RWPE2 (cell line): ENCODE results near the gene GPC4.

Experiments used
- ATAC-seq: fragments of 200-7000 bp; cut with Tn5 transposase; 3 replicates; pipeline ENCODE4 v1.9.1; 2021; ENCODE audit warnings: low read depth
- DNase-seq: peaks from one replicate; pipeline ENCODE4 v3.0.0-alpha.2; 2020; ENCODE audit warnings: low spot score
- H3K27ac ChIP-seq: fragments of 450-650 bp; 2 replicates; pipeline ENCODE4 v1.5.1; 2017; ENCODE audit warnings: mild to moderate bottlenecking; ENCODE audit not compliant: poor library complexity, severe bottlenecking
- H3K27me3 ChIP-seq: fragments of 250-450 bp; sonication (Bioruptor Pico); 2 replicates; pipeline ENCODE4 v1.5.1; 2021; ENCODE audit warnings: mild to moderate bottlenecking, moderate library complexity; ENCODE audit not compliant: insufficient read depth, poor library complexity, severe bottlenecking
- H3K36me3 ChIP-seq: fragments of 250-450 bp; sonication (Bioruptor Pico); 2 replicates; pipeline ENCODE4 v1.5.1; 2020; ENCODE audit warnings: low read depth, mild to moderate bottlenecking, moderate library complexity
- H3K4me1 ChIP-seq: fragments of 250-450 bp; sonication (Bioruptor Pico); 2 replicates; pipeline ENCODE4 v1.5.1; 2021; ENCODE audit warnings: mild to moderate bottlenecking, moderate library complexity; ENCODE audit not compliant: insufficient read depth, poor library complexity, severe bottlenecking
- H3K4me3 ChIP-seq: fragments of 250-450 bp; sonication (Bioruptor Pico); 2 replicates; pipeline ENCODE4 v1.5.1; 2021; ENCODE audit warnings: mild to moderate bottlenecking, moderate library complexity; ENCODE audit not compliant: severe bottlenecking
- H3K9me3 ChIP-seq: fragments of 250-450 bp; sonication (Bioruptor Pico); 2 replicates; pipeline ENCODE4 v1.5.1; 2021; ENCODE audit warnings: mild to moderate bottlenecking, moderate library complexity; ENCODE audit not compliant: severe bottlenecking
- TF ChIP-seq, protein P1 (sequence below): fragments of 450-650 bp; IDR thresholded peaks from one replicate; pipeline ENCODE4 v1.5.1; 2017; ENCODE audit warnings: mild to moderate bottlenecking, moderate library complexity; ENCODE audit not compliant: poor library complexity, severe bottlenecking

Gene GPC4

GRCh38 chrX:133306316-133306715 lies 109.0 kb downstream of the GPC4 start:
- Histone ChIP-seq H3K9me3 (no peaks in the 10 kb centered on the region), H3K27ac (no peak overlapping the region), H3K36me3 (no peaks in the 10 kb centered on the region), H3K27me3 (no peaks in the 10 kb centered on the region), H3K4me1 (no peaks in the 10 kb centered on the region), H3K4me3 (no peak overlapping the region)
- ATAC-seq (no peak), DNase-seq (no peak)
- TF ChIP-seq, protein P1, sequence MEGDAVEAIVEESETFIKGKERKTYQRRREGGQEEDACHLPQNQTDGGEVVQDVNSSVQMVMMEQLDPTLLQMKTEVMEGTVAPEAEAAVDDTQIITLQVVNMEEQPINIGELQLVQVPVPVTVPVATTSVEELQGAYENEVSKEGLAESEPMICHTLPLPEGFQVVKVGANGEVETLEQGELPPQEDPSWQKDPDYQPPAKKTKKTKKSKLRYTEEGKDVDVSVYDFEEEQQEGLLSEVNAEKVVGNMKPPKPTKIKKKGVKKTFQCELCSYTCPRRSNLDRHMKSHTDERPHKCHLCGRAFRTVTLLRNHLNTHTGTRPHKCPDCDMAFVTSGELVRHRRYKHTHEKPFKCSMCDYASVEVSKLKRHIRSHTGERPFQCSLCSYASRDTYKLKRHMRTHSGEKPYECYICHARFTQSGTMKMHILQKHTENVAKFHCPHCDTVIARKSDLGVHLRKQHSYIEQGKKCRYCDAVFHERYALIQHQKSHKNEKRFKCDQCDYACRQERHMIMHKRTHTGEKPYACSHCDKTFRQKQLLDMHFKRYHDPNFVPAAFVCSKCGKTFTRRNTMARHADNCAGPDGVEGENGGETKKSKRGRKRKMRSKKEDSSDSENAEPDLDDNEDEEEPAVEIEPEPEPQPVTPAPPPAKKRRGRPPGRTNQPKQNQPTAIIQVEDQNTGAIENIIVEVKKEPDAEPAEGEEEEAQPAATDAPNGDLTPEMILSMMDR: no peak

GRCh38 chrX:133305348-133305747 lies 109.9 kb downstream of the GPC4 start:
- H3K27ac ChIP-seq: no peak overlapping the region
- H3K36me3 ChIP-seq: no peaks in the 10 kb centered on the region
- no peak for ATAC-seq
- H3K9me3 ChIP-seq: no peaks in the 10 kb centered on the region
- TF ChIP-seq, protein P1: no peak
- no peak overlapping the region for H3K4me3 ChIP-seq
- no peak for DNase-seq
- H3K4me1 ChIP-seq: no peaks in the 10 kb centered on the region
- H3K27me3 ChIP-seq: no peaks in the 10 kb centered on the region

DNA sequence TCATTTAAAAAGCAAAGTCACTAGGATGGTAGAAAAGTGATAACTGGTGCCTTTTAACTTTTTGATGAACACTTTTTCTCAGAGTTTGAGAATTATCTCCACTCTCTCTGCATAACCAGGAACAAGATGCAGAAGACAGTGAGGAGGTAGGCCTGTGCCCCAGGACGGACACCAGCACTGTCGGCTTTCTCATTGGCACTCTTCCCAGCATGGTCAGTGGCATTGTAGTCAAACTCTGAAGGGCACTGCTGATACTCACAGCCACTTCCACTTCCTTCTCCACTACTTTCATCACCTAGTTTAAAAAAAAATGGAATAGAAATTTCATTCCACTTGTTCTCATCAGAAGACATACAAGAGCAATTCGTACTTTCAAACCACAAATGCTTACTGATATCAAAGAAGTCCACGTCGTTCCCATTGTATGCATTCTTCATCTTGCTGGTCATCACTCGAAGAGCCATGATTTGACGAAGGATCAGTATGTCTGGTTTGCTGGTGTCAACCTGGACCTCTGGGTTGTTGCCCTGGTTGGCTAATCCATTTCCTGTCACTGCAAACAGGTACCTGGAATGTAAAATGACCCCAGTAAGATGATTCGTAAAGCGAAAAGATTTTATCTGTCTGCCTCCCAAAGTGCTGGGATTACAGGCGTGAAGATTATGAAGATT lies 112.4 kb downstream of the GPC4 start:
- no peaks in the 10 kb centered on the region for H3K36me3 ChIP-seq
- no peak for DNase-seq
- TF ChIP-seq, protein P1: no peak

GRCh38 chrX:133300591-133300990 lies 114.7 kb downstream of the GPC4 start:
- no peaks in the 10 kb centered on the region for H3K36me3 ChIP-seq
- no peak for ATAC-seq

More for the DNA sequence above, 112.4 kb downstream of the GPC4 start:
- H3K4me1 ChIP-seq: no peaks in the 10 kb centered on the region
- no peaks in the 10 kb centered on the region for H3K9me3 ChIP-seq
- no peak overlapping the region for H3K27ac ChIP-seq
- H3K4me3 ChIP-seq: no peak overlapping the region
- H3K27me3 ChIP-seq: no peaks in the 10 kb centered on the region
- ATAC-seq: no peak

DNA sequence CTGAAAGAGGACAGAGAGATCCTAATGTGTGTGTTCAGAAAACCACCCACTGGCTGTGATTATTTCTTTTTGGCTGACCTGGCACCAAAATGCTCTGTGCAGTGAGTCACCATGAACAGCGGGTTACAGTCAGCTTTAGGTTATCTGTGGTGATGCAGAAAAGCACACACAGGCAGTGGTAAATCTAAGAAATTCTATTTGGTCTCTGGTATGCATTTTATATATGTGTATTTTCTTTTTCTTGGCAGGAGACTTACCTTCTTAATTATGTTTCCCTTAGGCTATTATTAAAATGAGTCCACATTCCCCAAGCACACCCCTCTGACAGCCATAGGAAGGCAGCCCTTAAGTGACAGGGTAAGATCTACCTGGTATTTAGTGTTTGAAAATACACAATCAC lies 118.0 kb downstream of the GPC4 start:
- Histone ChIP-seq H3K27me3 (no peaks in the 10 kb centered on the region), H3K36me3 (no peaks in the 10 kb centered on the region), H3K4me3 (no peak overlapping the region), H3K9me3 (no peaks in the 10 kb centered on the region), H3K27ac (no peak overlapping the region), H3K4me1 (no peaks in the 10 kb centered on the region)
- DNase-seq (no peak), ATAC-seq (peak; percentile 77)
- TF ChIP-seq, protein P1: no peak

More at GRCh38 chrX:133300591-133300990, 114.7 kb downstream of the GPC4 start:
- no peak for DNase-seq
- Histone ChIP-seq H3K9me3 (no peaks in the 10 kb centered on the region), H3K27me3 (no peaks in the 10 kb centered on the region), H3K4me3 (no peak overlapping the region), H3K4me1 (no peaks in the 10 kb centered on the region), H3K27ac (no peak overlapping the region)
- TF ChIP-seq, protein P1: no peak
